DND-41 (cell line): ENCODE data around the gene FBLN1.

ENCODE experiments used
- ATAC-seq: fragments of 200-7000 bp; cut with Tn5 transposase; 3 replicates; pipeline ENCODE4 v1.9.1; 2021; ENCODE audit warnings: low read depth; ENCODE audit not compliant: insufficient read depth
- DNase-seq: peaks from one replicate; pipeline ENCODE4 v3.0.0-alpha.2; 2020
- H2AFZ ChIP-seq: 2 replicates; pipeline ENCODE4 v1.6.0; 2012; ENCODE audit warnings: low read depth, low read length
- H3K27ac ChIP-seq: 2 replicates; pipeline ENCODE4 v1.5.1; 2012; ENCODE audit warnings: low read length, inconsistent platforms
- H3K27me3 ChIP-seq: fragments of 200-600 bp; sonication (generic); 2 replicates; pipeline ENCODE4 v1.6.0; 2012; ENCODE audit warnings: low read length, mild to moderate bottlenecking, inconsistent platforms; ENCODE audit not compliant: insufficient read depth, poor library complexity
- H3K36me3 ChIP-seq: 2 replicates; pipeline ENCODE4 v1.5.1; 2012; ENCODE audit warnings: low read length, inconsistent platforms; ENCODE audit not compliant: insufficient read depth
- H3K4me1 ChIP-seq: 2 replicates; pipeline ENCODE4 v1.5.1; 2012; ENCODE audit warnings: mild to moderate bottlenecking, low read length; ENCODE audit not compliant: insufficient read depth
- H3K4me2 ChIP-seq: 2 replicates; pipeline ENCODE4 v1.6.0; 2012; ENCODE audit warnings: mild to moderate bottlenecking, moderate library complexity, low read length, inconsistent platforms; ENCODE audit not compliant: insufficient read depth
- H3K4me3 ChIP-seq, 2 experiments: fragments of 200-600 bp in 1 of 2; shearing (Covaris generic) in 1 of 2; 2 replicates each; pipeline ENCODE4 v1.5.1; 2012 to 2016; ENCODE audit warnings: inconsistent platforms in 2 of 2, low read length in 2 of 2, mild to moderate bottlenecking in 2 of 2, low read depth in 1 of 2, moderate library complexity in 1 of 2
- H3K79me2 ChIP-seq: 2 replicates; pipeline ENCODE4 v1.6.0; 2012; ENCODE audit warnings: low read length, inconsistent platforms; ENCODE audit not compliant: insufficient read depth
- H3K9ac ChIP-seq: 2 replicates; pipeline ENCODE4 v1.6.0; 2012; ENCODE audit warnings: low read depth, mild to moderate bottlenecking, inconsistent platforms, low read length, moderate library complexity
- H3K9me3 ChIP-seq: 2 replicates; pipeline ENCODE4 v1.5.1; 2012; ENCODE audit warnings: low read length, moderate library complexity, mild to moderate bottlenecking, inconsistent platforms; ENCODE audit not compliant: insufficient read depth, severe bottlenecking
- H4K20me1 ChIP-seq: 2 replicates; pipeline ENCODE4 v1.6.0; 2012; ENCODE audit warnings: low read length; ENCODE audit not compliant: insufficient read depth
- EZH2 ChIP-seq: IDR thresholded peaks from 3 replicates; pipeline ENCODE4 v1.6.1; 2012; ENCODE audit warnings: borderline replicate concordance, low read depth, mild to moderate bottlenecking, moderate library complexity, low read length, inconsistent platforms; ENCODE audit not compliant: severe bottlenecking
- TF ChIP-seq, protein P1 (sequence below): IDR thresholded peaks from 2 replicates; pipeline ENCODE4 v1.5.1; 2012; ENCODE audit warnings: borderline replicate concordance, low read length, moderate library complexity, mild to moderate bottlenecking; ENCODE audit not compliant: poor library complexity, severe bottlenecking; ENCODE audit errors: extremely low read depth

Gene FBLN1

DNA sequence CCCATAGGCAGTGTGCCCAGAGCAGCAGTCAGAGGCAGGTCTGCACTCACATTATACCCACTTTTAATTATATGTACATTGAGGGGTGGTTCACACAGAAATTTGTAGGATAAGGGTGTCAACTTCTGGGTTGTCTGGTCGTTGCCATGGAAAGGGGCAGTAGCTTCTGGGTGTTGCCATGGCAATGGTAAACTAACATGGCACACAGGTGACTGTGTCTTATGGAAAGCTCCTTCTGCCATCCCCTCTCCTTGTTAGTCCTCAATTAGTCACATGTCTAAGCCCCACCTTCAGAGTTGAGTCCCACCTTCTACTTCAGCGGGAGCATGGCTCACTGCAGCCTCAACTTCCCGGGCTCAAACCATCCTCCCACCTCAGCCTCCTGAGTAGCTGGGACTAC, 112.7 kb downstream of the FBLN1 start:
- no peaks in the 10 kb centered on the region for H3K79me2 ChIP-seq
- H3K27ac ChIP-seq, result no peak overlapping the region
- H3K4me2 ChIP-seq, result no peak overlapping the region
- TF ChIP-seq, protein P1, sequence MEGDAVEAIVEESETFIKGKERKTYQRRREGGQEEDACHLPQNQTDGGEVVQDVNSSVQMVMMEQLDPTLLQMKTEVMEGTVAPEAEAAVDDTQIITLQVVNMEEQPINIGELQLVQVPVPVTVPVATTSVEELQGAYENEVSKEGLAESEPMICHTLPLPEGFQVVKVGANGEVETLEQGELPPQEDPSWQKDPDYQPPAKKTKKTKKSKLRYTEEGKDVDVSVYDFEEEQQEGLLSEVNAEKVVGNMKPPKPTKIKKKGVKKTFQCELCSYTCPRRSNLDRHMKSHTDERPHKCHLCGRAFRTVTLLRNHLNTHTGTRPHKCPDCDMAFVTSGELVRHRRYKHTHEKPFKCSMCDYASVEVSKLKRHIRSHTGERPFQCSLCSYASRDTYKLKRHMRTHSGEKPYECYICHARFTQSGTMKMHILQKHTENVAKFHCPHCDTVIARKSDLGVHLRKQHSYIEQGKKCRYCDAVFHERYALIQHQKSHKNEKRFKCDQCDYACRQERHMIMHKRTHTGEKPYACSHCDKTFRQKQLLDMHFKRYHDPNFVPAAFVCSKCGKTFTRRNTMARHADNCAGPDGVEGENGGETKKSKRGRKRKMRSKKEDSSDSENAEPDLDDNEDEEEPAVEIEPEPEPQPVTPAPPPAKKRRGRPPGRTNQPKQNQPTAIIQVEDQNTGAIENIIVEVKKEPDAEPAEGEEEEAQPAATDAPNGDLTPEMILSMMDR, result no peak
- no peak for TF ChIP-seq EZH2
- no peaks in the 10 kb centered on the region for H3K27me3 ChIP-seq
- H3K4me1 ChIP-seq, result no peaks in the 10 kb centered on the region
- H2AFZ ChIP-seq, result no peak overlapping the region
- H3K9ac ChIP-seq, result no peak overlapping the region
- H3K36me3 ChIP-seq, result no peaks in the 10 kb centered on the region
- H3K4me3 ChIP-seq, result no peak overlapping the region
- ATAC-seq (no peak), DNase-seq (no peak)
- no peaks in the 10 kb centered on the region for H4K20me1 ChIP-seq
- H3K9me3 ChIP-seq, result no peaks in the 10 kb centered on the region

DNA sequence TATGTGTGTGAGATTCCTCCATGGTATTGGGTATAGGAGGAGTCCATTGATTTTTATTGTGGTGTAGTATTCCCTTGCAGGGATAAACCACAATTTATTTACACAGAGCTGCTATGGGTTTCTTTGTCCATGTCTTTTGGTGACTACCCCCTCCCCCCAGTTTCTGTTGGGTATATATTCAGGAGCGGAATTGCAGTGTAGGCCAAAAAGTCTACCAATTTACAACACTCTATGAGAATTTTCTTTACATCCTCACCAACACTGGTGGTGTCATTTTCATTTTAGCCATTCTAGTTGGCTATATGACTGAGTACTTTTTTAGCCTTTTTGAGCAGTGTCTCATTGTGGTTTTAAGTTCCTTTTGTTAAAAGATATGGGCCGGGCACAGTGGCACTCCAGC, 113.7 kb downstream of the FBLN1 start:
- DNase-seq, result no peak
- Histone ChIP-seq H3K9me3 (no peaks in the 10 kb centered on the region), H3K79me2 (no peaks in the 10 kb centered on the region), H3K36me3 (no peaks in the 10 kb centered on the region), H3K27me3 (no peaks in the 10 kb centered on the region), H3K4me3 (no peak overlapping the region), H2AFZ (no peak overlapping the region), H3K9ac (no peak overlapping the region), H3K27ac (no peak overlapping the region), H3K4me1 (no peaks in the 10 kb centered on the region), H3K4me2 (no peak overlapping the region), H4K20me1 (no peaks in the 10 kb centered on the region)
- TF ChIP-seq, protein P1, result no peak
- TF ChIP-seq EZH2, result no peak
- no peak for ATAC-seq

DNA sequence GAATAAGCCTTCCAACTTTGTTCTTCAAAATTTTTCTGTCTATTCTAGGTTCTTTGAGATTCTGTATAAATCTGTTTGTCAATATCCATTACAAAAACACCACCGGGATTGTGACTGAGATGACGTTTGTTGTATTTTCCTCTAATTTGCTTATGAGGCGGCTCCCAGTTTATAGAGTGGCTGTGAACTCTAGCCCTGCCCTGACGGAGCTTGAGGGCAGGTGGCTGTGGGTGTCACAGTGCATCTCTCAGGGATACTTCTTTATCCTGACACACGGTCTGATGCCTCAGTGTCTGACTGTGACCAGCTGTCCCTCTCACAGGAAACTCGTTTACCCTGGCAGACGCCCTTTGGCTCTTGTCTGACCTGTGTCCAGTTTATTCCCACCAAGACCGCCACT, 115.3 kb downstream of the FBLN1 start:
- Histone ChIP-seq H3K9me3 (no peaks in the 10 kb centered on the region), H3K4me3 (no peak overlapping the region), H3K9ac (no peak overlapping the region), H2AFZ (no peak overlapping the region), H3K27ac (no peak overlapping the region), H3K79me2 (no peaks in the 10 kb centered on the region), H4K20me1 (no peaks in the 10 kb centered on the region), H3K4me2 (no peak overlapping the region), H3K27me3 (no peaks in the 10 kb centered on the region), H3K4me1 (no peaks in the 10 kb centered on the region), H3K36me3 (no peaks in the 10 kb centered on the region)
- no peak for TF ChIP-seq EZH2
- no peak for DNase-seq
- ATAC-seq, result no peak

DNA sequence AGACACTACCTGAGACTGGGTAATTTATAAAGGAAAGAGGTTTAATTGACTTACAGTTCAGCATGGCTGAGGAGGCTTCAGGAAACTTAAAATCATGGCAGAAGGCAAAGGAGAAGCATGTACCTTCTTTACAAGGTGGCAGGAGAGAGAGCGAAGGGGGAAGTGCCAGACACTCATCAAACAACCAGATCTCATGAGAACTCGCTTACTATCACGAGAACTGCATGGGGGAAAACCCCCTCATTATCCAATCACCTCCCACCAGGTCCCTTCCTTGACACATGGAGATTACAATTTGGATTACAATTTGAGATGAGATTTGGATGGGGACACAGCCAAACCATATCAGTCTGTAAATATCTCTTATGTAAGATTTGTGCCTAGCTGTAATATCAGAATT, 118.0 kb downstream of the FBLN1 start:
- TF ChIP-seq, protein P1, result no peak
- TF ChIP-seq EZH2, result no peak
- H3K79me2 ChIP-seq, result no peaks in the 10 kb centered on the region
- ATAC-seq, result no peak
- H2AFZ ChIP-seq, result no peak overlapping the region
- no peak overlapping the region for H3K4me2 ChIP-seq
- no peaks in the 10 kb centered on the region for H3K36me3 ChIP-seq
- no peak overlapping the region for H3K9ac ChIP-seq
- no peak for DNase-seq
- H3K4me3 ChIP-seq, result no peak overlapping the region
- peaks cover 5% of the 10 kb centered on the region for H3K27me3 ChIP-seq
- no peak overlapping the region for H3K27ac ChIP-seq
- no peaks in the 10 kb centered on the region for H3K9me3 ChIP-seq
- no peaks in the 10 kb centered on the region for H3K4me1 ChIP-seq
- H4K20me1 ChIP-seq, result no peaks in the 10 kb centered on the region
